ENCODE measurements around the gene INVS.

Gene INVS

GRCh38 chr9:100340224-100340623 is 241.2 kb downstream of the INVS start:
- no peak for DNase-seq (ENCODE audit: low read depth)

DNA sequence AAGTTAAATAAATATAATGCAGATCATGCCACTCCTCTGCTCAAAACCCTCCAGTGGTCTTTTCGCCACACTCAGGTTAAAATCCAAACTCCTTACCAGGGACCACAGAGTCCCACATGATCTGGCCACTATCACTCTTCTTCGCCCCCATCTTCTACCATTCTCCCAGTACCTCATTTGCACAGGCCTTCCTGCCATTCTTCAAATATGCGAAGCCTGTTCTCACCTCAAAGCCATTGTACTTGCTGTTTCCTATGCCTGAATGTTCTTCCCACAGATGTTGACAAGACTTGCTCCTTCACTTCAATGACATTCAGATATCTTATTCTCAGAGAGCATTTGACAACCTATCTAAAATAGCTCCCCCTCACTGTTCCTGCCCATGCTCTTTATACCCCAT is 242.8 kb downstream of the INVS start:
- DNase-seq (ENCODE audit: low read depth), result no peak

DNA sequence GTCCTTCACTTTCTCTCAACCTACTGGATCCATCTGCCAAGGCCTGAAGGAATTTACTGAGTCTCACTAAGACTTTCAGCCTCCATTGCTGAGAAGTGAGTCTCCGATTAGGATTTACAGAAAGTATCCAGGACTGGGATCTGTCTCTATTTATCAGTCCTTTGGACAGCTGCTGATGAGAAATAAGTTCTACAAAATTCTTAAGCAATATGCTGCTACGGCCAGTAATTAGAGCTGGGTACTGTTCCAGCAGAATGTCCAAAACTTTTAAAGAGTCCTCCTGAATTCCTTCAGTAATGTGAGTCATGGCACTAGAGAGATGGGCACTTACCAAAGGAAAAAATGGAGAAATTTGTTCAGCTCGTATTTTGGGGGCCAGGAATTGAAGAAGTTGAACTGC is 247.8 kb downstream of the INVS start:
- DNase-seq (ENCODE audit: low read depth), result no peak

- DNase-seq (ENCODE audit: low read depth), result no peak
Measured at GRCh38 chr9:100350188-100350587, 251.1 kb downstream of the INVS start.
